H1 (cell line): ENCODE data around the gene GPR137. TPM values are rescaled to one million over a fixed set of nuclear protein-coding genes. Genes with fewer than 3 reads are reported as not detected.
A peak's percentile ranks its signal among the peaks of the same experiment; 100 is the strongest.

ENCODE experiments used
- ASH2L ChIP-seq: fragments of 200-600, 300-600 bp; sonication (generic); IDR thresholded peaks from one replicate; pipeline ENCODE4 v1.7.1; 2017; ENCODE audit warnings: low read length
- BACH1 ChIP-seq: IDR thresholded peaks from 2 replicates; pipeline ENCODE4 v1.6.1; 2012; ENCODE audit warnings: low read length, improper control_type of control experiment
- BRCA1 ChIP-seq: IDR thresholded peaks from 2 replicates; pipeline ENCODE4 v1.6.1; 2012; ENCODE audit warnings: low read depth, low read length, improper control_type of control experiment
- CBX5 ChIP-seq: fragments of 300-800, 300-1000 bp; sonication (generic); IDR thresholded peaks from 2 replicates; pipeline ENCODE4 v1.7.1; 2016; ENCODE audit warnings: antibody characterized with exemption, low read length, low read depth
- CBX8 ChIP-seq: fragments of 300-800, 300-1000 bp; sonication (generic); IDR thresholded peaks from 2 replicates; pipeline ENCODE4 v1.7.1; 2016; ENCODE audit warnings: low read depth, low read length, borderline replicate concordance
- CHD1 ChIP-seq: IDR thresholded peaks from 2 replicates; pipeline ENCODE4 v1.6.1; 2012; ENCODE audit warnings: low read depth, low read length, improper control_type of control experiment
- CTBP2 ChIP-seq: IDR thresholded peaks from 2 replicates; pipeline ENCODE4 v1.7.0; 2011; ENCODE audit warnings: borderline replicate concordance, mild to moderate bottlenecking, moderate library complexity, mixed read lengths, low read length; ENCODE audit not compliant: insufficient read depth, insufficient read length
- E2F6 ChIP-seq: IDR thresholded peaks from 2 replicates; pipeline ENCODE4 v1.6.1; 2012; ENCODE audit warnings: inconsistent platforms
- FOSL1 ChIP-seq: IDR thresholded peaks from 2 replicates; pipeline ENCODE4 v1.6.1; 2011; ENCODE audit warnings: mild to moderate bottlenecking, low read depth, low read length, moderate library complexity; ENCODE audit not compliant: insufficient read depth
- HDAC2 ChIP-seq, 2 experiments: fragments of 300-600 bp in 1 of 2; sonication (generic) in 1 of 2; IDR thresholded peaks; 2 replicates each; pipeline ENCODE4 v1.6.1; 2011 to 2012; ENCODE audit warnings: low read depth in 2 of 2, low read length in 2 of 2, mild to moderate bottlenecking in 2 of 2, moderate library complexity in 2 of 2, borderline replicate concordance in 1 of 2, inconsistent platforms in 1 of 2
- KDM1A ChIP-seq: fragments of 200-600, 300-600 bp; sonication (generic); IDR thresholded peaks from 2 replicates; pipeline ENCODE4 v1.7.1; 2016; ENCODE audit warnings: mild to moderate bottlenecking, low read length, borderline replicate concordance
- MAFK ChIP-seq: IDR thresholded peaks from 2 replicates; pipeline ENCODE4 v1.6.1; 2012; ENCODE audit warnings: low read depth, mild to moderate bottlenecking, improper control_type of control experiment, low read length
- NRF1 ChIP-seq: IDR thresholded peaks from 2 replicates; pipeline ENCODE4 v1.6.1; 2011; ENCODE audit warnings: mild to moderate bottlenecking, low read depth, low read length, improper control_type of control experiment
- RBBP5 ChIP-seq: IDR thresholded peaks from 2 replicates; pipeline ENCODE4 v1.7.1; 2012; ENCODE audit warnings: low read depth, mild to moderate bottlenecking, inconsistent platforms, low read length, moderate library complexity, borderline replicate concordance
- RFX5 ChIP-seq: IDR thresholded peaks from 2 replicates; pipeline ENCODE4 v1.6.1; 2011; ENCODE audit warnings: low read depth, low read length, improper control_type of control experiment, borderline replicate concordance
- SIN3A ChIP-seq, 2 experiments: IDR thresholded peaks in 1 of 2; conservative IDR thresholded peaks in 1 of 2; 2 replicates each; pipeline ENCODE4 v1.6.1; 2011 to 2012; ENCODE audit warnings: low read length in 2 of 2, improper control_type of control experiment in 1 of 2, low read depth in 1 of 2, mild to moderate bottlenecking in 1 of 2
- SIRT6 ChIP-seq: IDR thresholded peaks from one replicate; pipeline ENCODE4 v1.7.1; 2012; ENCODE audit warnings: low read length, inconsistent platforms
- SP2 ChIP-seq: IDR thresholded peaks from 2 replicates; pipeline ENCODE4 v1.6.1; 2012; ENCODE audit warnings: mild to moderate bottlenecking, low read length, inconsistent platforms
- TBP ChIP-seq: IDR thresholded peaks from 2 replicates; pipeline ENCODE4 v1.6.1; 2011; ENCODE audit warnings: low read depth, low read length, improper control_type of control experiment
- TEAD4 ChIP-seq: IDR thresholded peaks from 2 replicates; pipeline ENCODE4 v1.6.1; 2012; ENCODE audit warnings: low read depth, low read length, inconsistent platforms, mixed read lengths
- USF2 ChIP-seq: IDR thresholded peaks from 2 replicates; pipeline ENCODE4 v1.6.1; 2011; ENCODE audit warnings: low read length, improper control_type of control experiment
- YY1 ChIP-seq: IDR thresholded peaks from 2 replicates; pipeline ENCODE4 v1.6.1; 2011; ENCODE audit warnings: low read depth, mild to moderate bottlenecking, low read length
- polyA plus RNA-seq, 7 experiments: library from polyadenylated mRNA; depleted of rRNA in 3 of 7; stranded (reverse) in 5 of 7; unstranded in 2 of 7; fragments of >200 nt in 5 of 7; fragments of 200-250 nt in 2 of 7; gene quantifications; 1 replicate in 5 of 7; 2 replicates in 1 of 7; 4 replicates in 1 of 7; pipeline versions ENCODE4 v1.2.1 to v1.2.3, GENCODE V29; 2011 to 2013; ENCODE audit warnings: missing spikeins in 2 of 7, mixed read lengths in 2 of 7
- total RNA-seq: library from RNA; stranded (reverse); fragmentation: NEBNext Ultra II Directional; extraction: Animal tissue kit (Norgen Biotek cat#: 25700); gene quantifications from 2 replicates; pipeline ENCODE4 v1.2.1, GENCODE V29; 2021

The GPR137 gene
- total and polyA plus RNA-seq, 2 of the 8 experiments (the other 6 are each of a cell fraction or from before 2014, with no cell fraction given): 36.2 to 37.8 TPM

DNA sequence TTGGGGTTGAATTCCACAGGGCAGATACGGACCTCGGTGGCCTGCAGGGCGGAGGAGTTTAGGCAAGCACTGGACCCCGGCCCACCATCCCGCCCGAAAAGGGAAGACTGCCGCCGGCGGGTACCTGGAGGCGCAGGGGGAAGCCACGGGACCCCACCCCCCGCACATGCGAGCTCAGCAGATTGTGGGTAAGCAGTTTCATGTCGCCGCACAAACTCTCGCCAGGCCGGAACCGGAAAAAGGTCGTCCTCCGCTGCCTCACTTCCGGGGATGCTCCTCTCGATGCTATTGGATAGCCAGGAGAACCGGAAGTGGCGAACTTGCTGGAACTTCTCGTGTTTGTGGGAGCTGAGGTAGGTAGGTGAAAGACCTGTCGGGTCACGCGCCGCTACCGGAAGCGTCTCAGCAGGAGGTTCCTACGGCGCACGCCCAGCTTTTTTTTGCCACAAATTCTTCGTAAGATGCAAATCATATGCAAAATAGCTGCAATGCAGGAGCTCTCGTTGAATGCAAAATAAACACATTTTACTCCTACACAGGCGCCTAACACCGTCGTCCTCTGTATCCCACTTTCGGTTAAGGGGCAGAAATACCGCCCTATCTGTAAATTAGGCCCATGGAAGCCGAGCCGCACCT, 31.8 kb downstream of the GPR137 start, which contains the start of gene TRMT112 (continued):
- TF ChIP-seq CTBP2 (no peak), CBX8 (no peak), ASH2L (peak; percentile 81), MAFK (peak; percentile 33; the same call in 1 of the 2 replicates), RFX5 (no peak), YY1 (no peak), SIRT6 (no peak), NRF1 (no peak), SIN3A (conservative IDR thresholded peaks at IDR 0.05 in 1 of 2, IDR thresholded peaks at IDR 0.05 in 1 of 2; ENCODE audit: low read depth in 1 of 2, low read length in 2 of 2) (0 out of 4 replicates have a peak, but pooled peaks of 1 of the 2 experiments have one; percentile 72), CHD1 (no peak), FOSL1 (no peak), TBP (peak; percentile 58; the same call in 1 of the 2 replicates), USF2 (peak; percentile 58; the same call in 1 of the 2 replicates), RBBP5 (no peak), KDM1A (no peak), SP2 (no peak), BRCA1 (no peak), CBX5 (no peak), TEAD4 (no peak), E2F6 (peak; percentile 14; the same call in 1 of the 2 replicates), BACH1 (peak; percentile 79), HDAC2 (IDR thresholded peaks at IDR 0.05; ENCODE audit: borderline replicate concordance in 1 of 2, low read depth in 2 of 2, low read length in 2 of 2) (peak in 1 of 2 experiments; percentile 35; a peak in 1 of 4 replicates)
